ENCODE data around the gene UVRAG.

GRCh38 chr11:76179147-76179546 is 364.1 kb downstream of the UVRAG start:
- TF ChIP-seq SMC3 (IDR thresholded peaks at IDR 0.05; ENCODE audit: low read depth, low read length) (no peak), CTCF (conservative IDR thresholded peaks at IDR 0.05; ENCODE audit: low read depth, low read length) (no peak), MAFK (IDR thresholded peaks at IDR 0.05; ENCODE audit: low read depth, low read length) (no peak), POLR2A (IDR thresholded peaks at IDR 0.05; ENCODE audit: low read depth, low read length) (no peak), RAD21 (IDR thresholded peaks at IDR 0.05; ENCODE audit: low read length) (no peak), RFX5 (IDR thresholded peaks at IDR 0.05; ENCODE audit: low read depth, low read length) (no peak)

All from IMR-90 (cell line).